K562 (cell line): Measurements from ENCODE around the gene XRCC5. TPM values are rescaled to one million over a fixed set of nuclear protein-coding genes. Genes with fewer than 3 reads are reported as not detected.

Source experiments
- CHD7 ChIP-seq: fragments of 200-600 bp; sonication (generic); IDR thresholded peaks from one replicate; pipeline ENCODE4 v1.6.1; 2012; ENCODE audit warnings: mild to moderate bottlenecking, low read depth, low read length, inconsistent platforms
- COPS2 ChIP-seq: fragments of 450-650 bp; conservative IDR thresholded peaks from 2 replicates; pipeline ENCODE4 v1.6.1; 2016; ENCODE audit warnings: mild to moderate bottlenecking, moderate library complexity
- DMBX1 ChIP-seq: fragments of 250-450 bp; sonication (Bioruptor Pico); IDR thresholded peaks from 2 replicates; pipeline ENCODE4 v1.8.0; 2022; ENCODE audit warnings: inconsistent platforms, mild to moderate bottlenecking, moderate library complexity, borderline replicate concordance
- HES1 ChIP-seq: fragments of 450-650 bp; IDR thresholded peaks from 2 replicates; pipeline ENCODE4 v1.6.1; 2016; ENCODE audit warnings: low read depth, mild to moderate bottlenecking, moderate library complexity
- HNRNPL ChIP-seq: fragments of 200-400 bp; formaldehyde crosslinking; IDR thresholded peaks from 2 replicates; pipeline ENCODE4 v1.6.1; 2017; ENCODE audit warnings: low read depth, mild to moderate bottlenecking, low read length
- KAT2B ChIP-seq: IDR thresholded peaks from one replicate; pipeline ENCODE4 v1.6.1; 2012; ENCODE audit warnings: low read depth, mild to moderate bottlenecking, control low read depth, inconsistent platforms, low read length, moderate library complexity
- KHSRP ChIP-seq: fragments of 450-650 bp; IDR thresholded peaks from 2 replicates; pipeline ENCODE4 v1.6.1; 2017
- MECOM ChIP-seq: fragments of 250-450 bp; sonication (Bioruptor Pico); IDR thresholded peaks from 2 replicates; pipeline ENCODE4 v1.8.0; 2022; ENCODE audit warnings: inconsistent platforms
- MEF2D ChIP-seq: conservative IDR thresholded peaks from 2 replicates; pipeline ENCODE4 v1.6.1; 2016; ENCODE audit warnings: low read depth, missing genetic modification characterization, missing compliant biosample characterization
- NCOA6 ChIP-seq: fragments of 450-650 bp; IDR thresholded peaks from 2 replicates; pipeline ENCODE4 v1.6.1; 2017; ENCODE audit warnings: mild to moderate bottlenecking
- RAD51 ChIP-seq: fragments of 450-650 bp; IDR thresholded peaks from 2 replicates; pipeline ENCODE4 v1.7.1; 2016; ENCODE audit warnings: low read depth, mild to moderate bottlenecking, borderline replicate concordance
- RBFOX2 ChIP-seq: fragments of 200-400 bp; formaldehyde crosslinking; IDR thresholded peaks from 2 replicates; pipeline ENCODE4 v1.6.1; 2017; ENCODE audit warnings: low read depth, mild to moderate bottlenecking, low read length, moderate library complexity
- RHOXF2B ChIP-seq: fragments of 250-450 bp; sonication (Bioruptor Pico); conservative IDR thresholded peaks from 2 replicates; pipeline ENCODE4 v1.5.1; 2021
- USF1 ChIP-seq: sonication (generic); formaldehyde crosslinking; IDR thresholded peaks from 2 replicates; pipeline ENCODE4 v1.9.0; 2022; ENCODE audit warnings: mild to moderate bottlenecking, missing genetic modification reagents
- ZNF133 ChIP-seq: fragments of 250-450 bp; sonication (Bioruptor Pico); IDR thresholded peaks from 2 replicates; pipeline ENCODE4 v1.4.0; 2020; ENCODE audit warnings: mild to moderate bottlenecking
- ZNF212 ChIP-seq: fragments of 450-650 bp; formaldehyde crosslinking; IDR thresholded peaks from 2 replicates; pipeline ENCODE4 v1.4.0; 2020; ENCODE audit warnings: mild to moderate bottlenecking
- ZNF239 ChIP-seq: fragments of 250-450 bp; sonication (Bioruptor Pico); IDR thresholded peaks from 2 replicates; pipeline ENCODE4 v1.4.0; 2020; ENCODE audit warnings: mild to moderate bottlenecking
- polyA plus RNA-seq, 8 experiments: library from polyadenylated mRNA; depleted of rRNA in 4 of 8; stranded (reverse) in 5 of 8; unstranded in 3 of 8; fragments of >200 nt; fragmentation: Nextera tagmentation in 2 of 8; fragmentation: Illumina TruSeq in 1 of 8; extraction: Ambion mirVana in 2 of 8; extraction: Trizol in 1 of 8; gene quantifications; 2 replicates each; pipeline versions ENCODE4 v1.2.1 to v1.2.3, GENCODE V29; 2011 to 2014; ENCODE audit warnings: inconsistent platforms in 1 of 8, missing spikeins in 1 of 8
- total RNA-seq, 7 experiments: library from RNA; depleted of rRNA in 6 of 7; stranded (reverse); fragments of >200 nt in 6 of 7; fragmentation: Illumina TruSeq in 2 of 7; extraction: Trizol in 2 of 7; gene quantifications; 2 replicates each; pipeline versions ENCODE4 v1.2.1 to v1.2.3, GENCODE V29; 2011 to 2021; ENCODE audit warnings: low replicate concordance in 1 of 7

Gene XRCC5
- total and polyA plus RNA-seq, 9 of the 15 experiments (the other 6 are each of a cell fraction or from before 2014, with no cell fraction given): 168 to 551 (median 297) TPM

GRCh38 chr2:216108967-216109921 lies at the start of gene XRCC5 (continued):
- no peak for TF ChIP-seq CHD7
- TF ChIP-seq KHSRP: no peak
- TF ChIP-seq HES1: no peak
- no peak for TF ChIP-seq COPS2
- no peak for TF ChIP-seq MEF2D (tag)
- TF ChIP-seq HNRNPL: no peak
- no peak for TF ChIP-seq USF1 (CRISPR knock-in tag)
- TF ChIP-seq ZNF239 (CRISPR knock-in tag): no peak
- no peak for TF ChIP-seq ZNF212 (CRISPR knock-in tag)
- TF ChIP-seq NCOA6: no peak
- peak; percentile 94 for TF ChIP-seq RBFOX2
- TF ChIP-seq MECOM: no peak
- no peak for TF ChIP-seq ZNF133 (CRISPR knock-in tag)
- no peak for TF ChIP-seq KAT2B
- no peak for TF ChIP-seq RAD51
- no peak for TF ChIP-seq DMBX1 (CRISPR knock-in tag)
- no peak for TF ChIP-seq RHOXF2B (CRISPR knock-in tag)
